Testis (tissue), 3 donors: ENCODE data around the gene KCNQ1OT1. TPM values are rescaled to one million over a fixed set of nuclear protein-coding genes. Genes with fewer than 3 reads are reported as not detected.

ENCODE experiments used
- DNase-seq: peaks from one replicate; pipeline ENCODE4 v3.0.0-alpha.2; 2019
- H3K27ac ChIP-seq, 2 donors: fragments of 200-600 bp; sonication (generic); one replicate each; pipeline ENCODE4 v1.5.1; 2019
- H3K27me3 ChIP-seq: fragments of 200-600 bp; sonication (generic); one replicate; pipeline ENCODE4 v1.5.1; 2019
- H3K36me3 ChIP-seq: fragments of 200-600 bp; sonication (generic); one replicate; pipeline ENCODE4 v1.5.1; 2017; ENCODE audit warnings: low read depth; ENCODE audit errors: missing control alignments
- H3K4me1 ChIP-seq: fragments of 200-600 bp; sonication (generic); one replicate; pipeline ENCODE4 v1.5.1; 2019
- H3K4me3 ChIP-seq, 2 donors: fragments of 200-600 bp; sonication (generic); one replicate each; pipeline ENCODE4 v1.5.1; 2017 to 2019
- H3K9me3 ChIP-seq: fragments of 200-600 bp; sonication (generic); one replicate; pipeline ENCODE4 v1.5.1; 2017
- POLR2A ChIP-seq: fragments of 450-650 bp; IDR thresholded peaks from one replicate; pipeline ENCODE4 v1.6.1; 2017; ENCODE audit warnings: antibody characterized with exemption, mild to moderate bottlenecking, moderate library complexity
- WGBS, 2 donors: methylation state at CpG; one replicate each; pipeline ENCODE4 v1.1.5; 2018; 5-methylcytosine and 5-hydroxymethylcytosine counted together
- intact Hi-C: fragments of 100-400 bp; cut with DNase I; formaldehyde crosslinking; loops from one replicate; pipeline ENCODE4 v1.15.1; 2023; ENCODE audit warnings: low total_unique reads
- polyA plus RNA-seq: library from polyadenylated mRNA; stranded (reverse); fragments of 350-450 nt; fragmentation: Illumina TruSeq; extraction: RNeasy Lipid Tissue Mini Kit (QIAGEN cat#74804); gene quantifications from one replicate; pipeline ENCODE4 v1.2.3, GENCODE V29; 2014; ENCODE audit warnings: low read depth, low replicate concordance; ENCODE audit not compliant: insufficient read depth
- total RNA-seq, 2 donors: library from RNA; depleted of rRNA; stranded (reverse); fragments of >200 nt; gene quantifications; one replicate each; pipeline ENCODE4 v1.2.3, GENCODE V29; 2016
- TF ChIP-seq, protein P1 (sequence below), 3 experiments: fragments of 450-650 bp in 2 of 3; fragments of 200-600 bp in 1 of 3; sonication (generic) in 1 of 3; IDR thresholded peaks; one replicate each; pipeline ENCODE4 v1.5.1; 2016 to 2019; ENCODE audit warnings: antibody characterized with exemption in 3 of 3, mild to moderate bottlenecking in 2 of 3, moderate library complexity in 1 of 3

The KCNQ1OT1 gene
- total and polyA plus RNA-seq, 3 donors from 2014 or later: 0.20 to 5.9 (median 4.0) TPM

DNA sequence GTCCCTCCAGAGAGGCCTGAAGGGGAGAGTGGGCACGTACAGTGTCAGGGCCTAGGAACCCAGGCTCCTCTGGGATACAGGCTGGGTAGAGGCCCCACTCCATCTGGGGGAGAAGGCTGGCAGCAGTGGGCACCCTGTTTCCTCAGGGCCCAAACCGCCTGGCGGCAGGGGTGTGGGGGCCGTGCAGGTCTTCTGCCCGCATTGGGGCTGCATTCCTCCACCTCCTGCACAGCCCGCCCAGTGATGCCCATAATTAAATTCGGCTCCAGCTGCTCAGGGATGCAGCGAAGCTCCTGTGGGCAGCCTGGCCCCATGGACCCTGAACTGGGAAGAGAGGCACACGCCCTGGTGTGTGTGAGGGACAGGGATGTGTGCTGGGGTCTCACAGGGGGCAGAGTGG lies 35.4 kb downstream of the KCNQ1OT1 start:
- no peak overlapping the region for H3K4me3 ChIP-seq

DNA sequence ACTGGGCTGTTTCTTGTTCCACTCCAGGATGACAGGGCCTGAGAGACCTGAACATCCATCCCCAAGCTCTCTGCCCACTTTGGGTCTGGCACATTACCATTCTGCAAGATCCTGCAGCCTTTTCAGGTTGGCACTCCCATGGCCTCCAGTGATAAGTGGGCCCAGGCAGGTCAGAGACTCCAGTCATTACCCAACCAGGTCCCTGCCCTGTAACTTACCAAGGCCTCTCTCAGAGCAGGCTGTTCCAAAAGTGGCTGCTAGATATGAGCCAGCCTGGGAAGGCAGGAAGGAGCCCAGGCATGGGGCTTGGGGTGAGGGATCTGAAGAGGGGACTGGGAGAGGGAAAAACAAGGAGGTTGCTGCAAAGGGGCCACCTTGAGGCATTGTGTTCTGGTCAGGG lies 35.9 kb downstream of the KCNQ1OT1 start:
- Histone ChIP-seq H3K9me3 (no peaks in the 10 kb centered on the region), H3K4me1 (peaks cover 4% of the 10 kb centered on the region), H3K27me3 (no peaks in the 10 kb centered on the region), H3K27ac (no peak overlapping the region), H3K4me3 (no peak overlapping the region), H3K36me3 (no peaks in the 10 kb centered on the region)
- no peak for DNase-seq
- no peak for TF ChIP-seq POLR2A
- TF ChIP-seq, protein P1, sequence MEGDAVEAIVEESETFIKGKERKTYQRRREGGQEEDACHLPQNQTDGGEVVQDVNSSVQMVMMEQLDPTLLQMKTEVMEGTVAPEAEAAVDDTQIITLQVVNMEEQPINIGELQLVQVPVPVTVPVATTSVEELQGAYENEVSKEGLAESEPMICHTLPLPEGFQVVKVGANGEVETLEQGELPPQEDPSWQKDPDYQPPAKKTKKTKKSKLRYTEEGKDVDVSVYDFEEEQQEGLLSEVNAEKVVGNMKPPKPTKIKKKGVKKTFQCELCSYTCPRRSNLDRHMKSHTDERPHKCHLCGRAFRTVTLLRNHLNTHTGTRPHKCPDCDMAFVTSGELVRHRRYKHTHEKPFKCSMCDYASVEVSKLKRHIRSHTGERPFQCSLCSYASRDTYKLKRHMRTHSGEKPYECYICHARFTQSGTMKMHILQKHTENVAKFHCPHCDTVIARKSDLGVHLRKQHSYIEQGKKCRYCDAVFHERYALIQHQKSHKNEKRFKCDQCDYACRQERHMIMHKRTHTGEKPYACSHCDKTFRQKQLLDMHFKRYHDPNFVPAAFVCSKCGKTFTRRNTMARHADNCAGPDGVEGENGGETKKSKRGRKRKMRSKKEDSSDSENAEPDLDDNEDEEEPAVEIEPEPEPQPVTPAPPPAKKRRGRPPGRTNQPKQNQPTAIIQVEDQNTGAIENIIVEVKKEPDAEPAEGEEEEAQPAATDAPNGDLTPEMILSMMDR (IDR thresholded peaks at IDR 0.05): no peak
- intact Hi-C loops: no loop called here

More for the DNA sequence above, 35.4 kb downstream of the KCNQ1OT1 start:
- Histone ChIP-seq H3K36me3 (no peaks in the 10 kb centered on the region), H3K27ac (no peak overlapping the region), H3K27me3 (no peaks in the 10 kb centered on the region), H3K4me1 (peaks cover 4% of the 10 kb centered on the region), H3K9me3 (no peaks in the 10 kb centered on the region)
- 84 to 98% methylated on average over 9 of the region's 9 CpGs for WGBS, 2 donors
- intact Hi-C loops: no loop called here
- TF ChIP-seq POLR2A: no peak
- TF ChIP-seq, protein P1 (IDR thresholded peaks at IDR 0.05): no peak
- DNase-seq: no peak

DNA sequence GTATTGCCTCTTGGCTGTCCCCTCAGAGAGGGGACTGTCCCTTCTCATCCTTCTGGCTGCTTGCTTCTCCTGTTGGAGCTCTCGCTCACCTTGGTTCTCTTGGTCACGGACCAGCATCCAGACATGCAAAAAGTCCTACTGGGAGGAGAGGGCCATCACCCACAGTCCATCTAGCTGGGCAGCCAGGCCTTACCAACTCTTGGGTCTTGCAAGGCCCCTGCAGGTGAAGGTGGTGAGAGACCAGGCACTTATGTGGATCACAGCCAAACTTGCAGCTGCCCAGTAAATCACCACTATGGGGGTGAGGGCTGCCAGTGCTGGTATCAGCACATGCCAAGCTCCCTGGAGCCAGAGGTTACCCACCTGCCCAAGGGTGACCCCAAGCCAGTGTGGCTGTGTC lies 36.3 kb downstream of the KCNQ1OT1 start:
- Histone ChIP-seq H3K36me3 (no peaks in the 10 kb centered on the region), H3K27me3 (no peaks in the 10 kb centered on the region), H3K27ac (no peak overlapping the region), H3K4me1 (peaks cover 4% of the 10 kb centered on the region), H3K9me3 (no peaks in the 10 kb centered on the region), H3K4me3 (no peak overlapping the region)
- intact Hi-C loops: no loop called here
- DNase-seq: no peak
- WGBS, 2 donors: 95 to 97% methylated on average over 2 of the region's 2 CpGs
- no peak for TF ChIP-seq POLR2A
- TF ChIP-seq, protein P1 (IDR thresholded peaks at IDR 0.05): no peak

DNA sequence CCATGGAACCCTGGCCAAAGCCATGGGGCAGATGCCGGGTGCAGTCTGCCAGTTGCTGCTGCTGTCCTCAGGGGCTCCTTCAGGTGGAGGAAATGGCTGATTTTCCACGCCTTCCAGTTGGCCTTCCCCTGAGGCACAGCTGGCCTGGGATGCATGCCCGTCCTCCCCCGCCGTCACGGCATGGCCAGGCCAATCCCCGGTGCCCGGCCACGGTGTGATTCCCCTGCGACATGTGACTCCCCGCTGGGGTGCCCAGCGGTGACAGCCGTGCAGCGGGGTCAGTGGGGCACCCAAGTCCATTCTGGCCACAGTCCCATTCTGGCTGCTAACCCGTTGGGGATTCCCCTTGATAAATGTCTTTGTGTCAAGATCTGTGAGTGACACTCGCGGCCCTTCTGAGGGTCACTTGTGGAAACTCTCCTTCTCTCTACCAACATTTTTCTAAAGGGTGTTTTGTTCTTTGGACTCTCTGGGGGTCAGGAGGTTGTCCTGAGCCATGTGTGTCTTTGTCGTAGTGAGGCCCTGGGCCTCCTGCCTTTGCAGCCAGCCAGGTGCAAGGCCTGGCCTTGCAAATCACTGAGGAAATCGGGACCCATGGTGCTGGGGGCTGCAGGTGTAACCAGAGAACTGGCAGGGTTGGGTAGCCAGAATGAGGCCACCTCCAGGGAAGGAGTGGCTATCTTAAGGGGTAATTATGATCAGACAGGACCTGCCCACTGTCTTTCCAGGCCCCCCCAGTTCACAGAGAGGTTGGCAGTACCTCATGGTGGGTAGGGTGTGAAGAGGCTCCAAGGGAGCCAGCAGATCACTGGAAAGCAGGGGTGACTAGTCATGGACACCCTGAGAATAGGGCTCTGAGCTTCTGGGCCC lies 37.1 kb downstream of the KCNQ1OT1 start:
- TF ChIP-seq, protein P1 (IDR thresholded peaks at IDR 0.05): no peak
- no peak for TF ChIP-seq POLR2A
- no peak overlapping the region for H3K27ac ChIP-seq
- peaks cover 4% of the 10 kb centered on the region for H3K4me1 ChIP-seq
- 80 to 96% methylated on average over 5 to 19 of the region's 19 CpGs for WGBS, 2 donors
- no peak for DNase-seq
- H3K4me3 ChIP-seq: no peak overlapping the region
- H3K27me3 ChIP-seq: no peaks in the 10 kb centered on the region
- no peaks in the 10 kb centered on the region for H3K36me3 ChIP-seq
- no peaks in the 10 kb centered on the region for H3K9me3 ChIP-seq
- intact Hi-C loops: no loop called here

DNA sequence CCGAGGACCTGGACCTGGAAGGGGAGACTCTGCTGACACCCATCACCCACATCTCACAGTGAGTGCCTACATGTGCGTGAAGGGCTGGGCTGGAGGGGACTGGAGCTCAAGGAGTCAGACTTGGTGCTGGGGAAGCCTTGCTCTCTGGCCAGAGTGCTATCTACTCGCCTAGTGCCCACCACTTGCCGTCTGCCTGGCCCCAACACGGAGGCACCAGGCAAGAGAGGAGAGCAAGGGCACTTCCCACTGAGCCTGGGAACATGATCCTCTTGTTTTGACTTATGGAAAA lies 37.8 kb downstream of the KCNQ1OT1 start:
- DNase-seq: no peak
- TF ChIP-seq, protein P1 (IDR thresholded peaks at IDR 0.05): no peak
- no peak for TF ChIP-seq POLR2A
- no peaks in the 10 kb centered on the region for H3K27me3 ChIP-seq

More for the DNA sequence above, 37.8 kb downstream of the KCNQ1OT1 start:
- no peaks in the 10 kb centered on the region for H3K36me3 ChIP-seq
- H3K9me3 ChIP-seq: no peaks in the 10 kb centered on the region
- intact Hi-C loops: no loop called here
- WGBS, 2 donors: 97 to 100% methylated on average over 2 to 5 of the region's 5 CpGs
- H3K4me3 ChIP-seq: no peak overlapping the region
- H3K27ac ChIP-seq: no peak overlapping the region
- H3K4me1 ChIP-seq: peaks cover 4% of the 10 kb centered on the region
